Adrenal gland (tissue), 12 donors: Measurements from ENCODE around the gene NBAS. TPM values are rescaled to one million over a fixed set of nuclear protein-coding genes. Genes with fewer than 3 reads are reported as not detected.

ENCODE experiments used
- DNase-seq, 7 donors: peaks; one replicate each; pipeline ENCODE4 v3.0.0-alpha.2; 2019 to 2020
- H3K27ac ChIP-seq, 5 donors: fragments of 200-600 bp; sonication (generic) in 4 of 5; 1 replicate in 3 of 5; 2 replicates in 2 of 5; pipeline versions ENCODE4 v1.5.1 to v1.8.0; 2016 to 2020; ENCODE audit warnings: mild to moderate bottlenecking in 1 of 5
- H3K27me3 ChIP-seq: fragments of 200-600 bp; 2 replicates; pipeline ENCODE4 v1.8.0; 2021
- H3K36me3 ChIP-seq, 2 donors: fragments of 200-600 bp; replicated peaks in 1 of 2; 1 replicate in 1 of 2; 2 replicates in 1 of 2; pipeline versions ENCODE4 v1.5.1 to v1.8.0; 2018 to 2022
- H3K4me1 ChIP-seq, 2 donors: fragments of 200-600 bp; replicated peaks in 1 of 2; 1 replicate in 1 of 2; 2 replicates in 1 of 2; pipeline versions ENCODE4 v1.5.1 to v1.8.0; 2018 to 2021
- H3K4me3 ChIP-seq, 4 donors: fragments of 200-600 bp; sonication (generic) in 3 of 4; one replicate each; pipeline ENCODE4 v1.5.1; 2016 to 2018
- H3K9me3 ChIP-seq, 3 donors: fragments of 200-600 bp; sonication (generic) in 1 of 3; replicated peaks in 1 of 3; 1 replicate in 2 of 3; 2 replicates in 1 of 3; pipeline versions ENCODE4 v1.5.1 to v1.8.0; 2016 to 2021
- CTCF ChIP-seq, 6 experiments: fragments of 450-650 bp in 4 of 6; fragments of 200-600 bp in 2 of 6; sonication (generic) in 1 of 6; IDR thresholded peaks; 1 replicate in 5 of 6; 2 replicates in 1 of 6; pipeline versions ENCODE4 v1.5.1 to v1.8.0; 2016 to 2021; ENCODE audit warnings: antibody characterized with exemption in 6 of 6, mild to moderate bottlenecking in 2 of 6, moderate library complexity in 1 of 6
- POLR2A ChIP-seq, 2 donors: fragments of 450-650 bp; IDR thresholded peaks; one replicate each; pipeline ENCODE4 v1.6.1; 2017; ENCODE audit warnings: antibody characterized with exemption in 2 of 2, mild to moderate bottlenecking in 2 of 2, moderate library complexity in 1 of 2
- WGBS, 4 donors: extraction: QIAGEN DNeasy Blood & Tissue Kit in 2 of 4; methylation state at CpG; one replicate each; pipeline versions ENCODE4 v1.1.5 to v1.1.7; 2013 to 2017; 5-methylcytosine and 5-hydroxymethylcytosine counted together
- intact Hi-C, 2 donors: fragments of 100-400 bp; cut with DNase I; formaldehyde crosslinking; loops; one replicate each; pipeline versions ENCODE4 v1.14.1 to v1.15.0; 2022 to 2023
- polyA plus RNA-seq, 3 donors: library from polyadenylated mRNA; stranded (reverse); fragments of 200-250 nt in 2 of 3; fragments of 350-450 nt in 1 of 3; fragmentation: Illumina TruSeq in 1 of 3; extraction: RNeasy Lipid Tissue Mini Kit (QIAGEN cat#74804) in 1 of 3; gene quantifications; one replicate each; pipeline ENCODE4 v1.2.3, GENCODE V29; 2013 to 2014
- total RNA-seq, 9 donors: library from RNA; depleted of rRNA in 4 of 9; stranded (reverse); fragments of >200 nt in 4 of 9; fragments of 120-200 nt in 1 of 9; fragmentation: NEBNext Ultra II Directional in 1 of 9; extraction: Animal tissue kit (Norgen Biotek cat#: 25700) in 1 of 9; gene quantifications; one replicate each; pipeline versions ENCODE4 v1.1.0 to v1.2.4, GENCODE V29; 2013 to 2023
- donor health status: healthy with polysubstance abuse.
- donor health status: Bipolar disorder and iron deficiency.
- donor health status: DM: yes; HTN: yes; CAD: no.
- donor health status: DM: no; HTN: no; CAD: no.
- donor health status: DM: no; HTN: no; CAD: no.
- donor health status: DM: yes; HTN: yes; CAD: no.

Gene NBAS
- total and polyA plus RNA-seq, 12 donors = 22.0 to 62.4 (median 46.2) TPM

GRCh38 chr2:15553951-15554350 lies 7.2 kb downstream of the NBAS start:
- Histone ChIP-seq H3K4me1 (peaks cover 0 to 15% of the 10 kb centered on the region in 2 donors), H3K27me3 (no peaks in the 10 kb centered on the region), H3K4me3 (no peak overlapping the region), H3K36me3 (peaks cover 0 to 16% of the 10 kb centered on the region in 2 donors), H3K9me3 (no peaks in the 10 kb centered on the region), H3K27ac (no peak overlapping the region)
- no peak for TF ChIP-seq POLR2A (IDR thresholded peaks at IDR 0.05)
- no peak for TF ChIP-seq CTCF (IDR thresholded peaks at IDR 0.05)
- no peak for DNase-seq
- intact Hi-C loops = no loop called here
- 89 to 95% (median 94%) methylated on average over 3 of the region's 3 CpGs for WGBS, 4 donors

- Histone ChIP-seq H3K4me1 (peaks cover 0 to 11% of the 10 kb centered on the region in 2 donors), H3K27ac (no peak overlapping the region), H3K36me3 (peaks cover 0 to 16% of the 10 kb centered on the region in 2 donors), H3K9me3 (no peaks in the 10 kb centered on the region), H3K27me3 (no peaks in the 10 kb centered on the region), H3K4me3 (no peak overlapping the region)
- intact Hi-C loops = no loop called here
- WGBS, 4 donors = 86 to 100% (median 94%) methylated on average over 1 of the region's 1 CpG
- no peak for TF ChIP-seq CTCF (IDR thresholded peaks at IDR 0.05)
- no peak for TF ChIP-seq POLR2A (IDR thresholded peaks at IDR 0.05)
- DNase-seq = no peak
These were observed 7.6 kb downstream of the NBAS start for GRCh38 chr2:15553519-15553918.

GRCh38 chr2:15548974-15549373 lies 12.2 kb downstream of the NBAS start:
- no peak overlapping the region for H3K4me3 ChIP-seq
- H3K4me1 ChIP-seq = no peaks in the 10 kb centered on the region
- 93 to 98% (median 97%) methylated on average over 2 of the region's 2 CpGs for WGBS, 4 donors
- H3K9me3 ChIP-seq = no peaks in the 10 kb centered on the region
- H3K27ac ChIP-seq = no peak overlapping the region
- peaks cover 0 to 20% of the 10 kb centered on the region in 2 donors for H3K36me3 ChIP-seq
- intact Hi-C loops = no loop called here
- DNase-seq = no peak
- TF ChIP-seq POLR2A (IDR thresholded peaks at IDR 0.05) (no peak), CTCF (IDR thresholded peaks at IDR 0.05) (no peak)
- no peaks in the 10 kb centered on the region for H3K27me3 ChIP-seq

GRCh38 chr2:15547115-15547876 lies 13.8 kb downstream of the NBAS start:
- Histone ChIP-seq H3K36me3 (peaks cover 0 to 16% of the 10 kb centered on the region in 2 donors), H3K4me3 (no peak overlapping the region), H3K27me3 (no peaks in the 10 kb centered on the region), H3K9me3 (no peaks in the 10 kb centered on the region), H3K4me1 (no peaks in the 10 kb centered on the region), H3K27ac (no peak overlapping the region)
- intact Hi-C loops = no loop called here
- no peak for TF ChIP-seq CTCF (IDR thresholded peaks at IDR 0.05)
- DNase-seq = no peak
- WGBS, 4 donors = 92 to 95% (median 94%) methylated on average over 4 of the region's 4 CpGs
